Hepatocyte (in vitro differentiated cells): ENCODE results near the gene LRP1B.

Source experiments
- CTCF ChIP-seq: fragments of 200-600 bp; sonication (generic); IDR thresholded peaks from 2 replicates; pipeline ENCODE4 v1.5.1; 2016; ENCODE audit warnings: antibody characterized with exemption, mild to moderate bottlenecking; ENCODE audit not compliant: poor library complexity
- EZH2 ChIP-seq: fragments of 200-600 bp; sonication (generic); IDR thresholded peaks from 2 replicates; pipeline ENCODE4 v1.6.1; 2016; ENCODE audit warnings: antibody characterized with exemption, mild to moderate bottlenecking, borderline replicate concordance
- EZH2phosphoT487 ChIP-seq: fragments of 200-600 bp; sonication (generic); IDR thresholded peaks from one replicate; pipeline ENCODE4 v1.6.1; 2018; ENCODE audit warnings: antibody characterized with exemption, mild to moderate bottlenecking, low read depth, moderate library complexity; ENCODE audit not compliant: unreplicated experiment, severe bottlenecking

GRCh38 chr2:140392824-140393223, 1738.0 kb downstream of the LRP1B start:
- TF ChIP-seq EZH2 (no peak), CTCF (no peak), EZH2phosphoT487 (no peak)
